ENCODE data around the gene ITGA1.
"Not testable (repeated sequence)": the region's sequence is repeated elsewhere in the genome, so short reads cannot be mapped to it uniquely, and the experiment has no call there.

ITGA1 gene

GRCh38 chr5:52802272-52802973 lies 14.7 kb downstream of the ITGA1 start:
- peak; percentile 51 for DNase-seq

DNA sequence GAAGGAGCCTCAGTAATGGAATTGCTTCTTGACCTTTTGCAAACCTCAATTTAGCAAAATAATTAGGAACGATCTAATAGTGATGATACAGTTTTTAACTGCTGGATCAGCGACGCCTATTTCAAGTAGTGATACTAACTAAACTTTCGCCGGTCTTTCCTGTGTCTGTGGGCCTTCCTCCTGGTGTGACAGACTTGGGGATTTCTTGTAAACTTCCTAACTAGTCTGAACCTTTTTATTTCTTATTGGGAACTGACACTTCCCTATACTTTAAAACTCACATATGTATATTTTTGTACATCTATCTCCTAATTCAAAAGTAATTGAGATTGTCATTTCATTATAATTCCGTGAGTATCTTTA lies 15.2 kb downstream of the ITGA1 start:
- DNase-seq: no peak

DNA sequence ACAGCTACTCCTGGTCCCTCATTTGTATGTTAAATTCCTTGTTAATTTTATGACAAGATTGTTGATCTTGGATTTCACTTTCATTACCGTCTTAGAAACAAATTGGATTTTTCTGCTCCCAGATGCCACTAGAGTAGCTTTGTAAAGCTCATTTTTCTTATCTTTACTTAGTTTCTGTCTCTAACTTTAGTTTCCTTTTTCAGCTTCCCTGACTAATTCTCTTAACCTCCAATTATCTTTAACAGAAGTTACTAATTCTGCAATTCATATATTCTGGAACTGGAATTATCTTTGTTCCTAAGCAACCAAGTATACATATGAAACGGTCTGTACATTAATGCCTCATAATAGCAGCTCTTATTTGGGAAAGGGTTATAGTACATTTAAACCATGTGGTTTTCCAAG lies 16.7 kb downstream of the ITGA1 start:
- no peak for DNase-seq

- no peak for DNase-seq
These were observed 17.3 kb downstream of the ITGA1 start for GRCh38 chr5:52804981-52805380.

DNA sequence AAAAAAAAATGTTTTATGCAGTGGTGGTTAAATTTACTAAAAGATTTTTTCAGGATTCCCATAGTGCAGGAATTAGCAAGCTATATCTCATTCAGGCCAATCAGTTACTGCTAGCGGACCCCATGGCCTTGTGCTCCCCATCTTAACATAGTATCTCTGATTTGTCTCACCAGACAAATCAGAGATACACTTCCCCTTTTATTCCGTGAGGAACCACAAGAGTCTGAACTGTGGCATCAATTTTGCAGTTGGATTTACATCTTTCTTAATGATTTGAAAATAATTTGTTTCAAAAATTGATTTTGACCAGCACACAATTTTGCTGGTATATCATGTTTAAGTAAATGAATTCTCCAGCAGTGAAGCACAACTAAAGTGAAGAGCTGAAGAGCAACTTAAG lies 17.9 kb downstream of the ITGA1 start:
- DNase-seq: no peak

DNA sequence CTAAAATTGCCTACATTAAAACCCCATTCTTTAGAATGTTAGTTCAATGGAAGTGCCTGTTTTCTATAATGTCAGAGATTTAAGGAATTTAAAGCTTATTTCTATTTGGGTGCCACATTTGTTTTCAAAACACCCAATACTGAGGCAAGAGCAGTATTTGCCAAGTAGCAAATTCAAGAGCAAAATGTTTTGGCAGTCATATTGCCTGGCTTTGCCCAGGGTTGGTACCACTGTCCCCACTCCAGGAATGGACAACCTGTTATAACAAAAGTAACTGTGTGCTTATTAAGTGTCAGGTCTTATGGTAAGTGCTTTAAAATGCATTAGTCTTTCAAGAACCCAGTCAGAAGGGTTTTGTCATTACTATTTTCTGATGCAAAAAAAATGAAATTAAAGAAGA lies 19.3 kb downstream of the ITGA1 start:
- no peak for DNase-seq

DNA sequence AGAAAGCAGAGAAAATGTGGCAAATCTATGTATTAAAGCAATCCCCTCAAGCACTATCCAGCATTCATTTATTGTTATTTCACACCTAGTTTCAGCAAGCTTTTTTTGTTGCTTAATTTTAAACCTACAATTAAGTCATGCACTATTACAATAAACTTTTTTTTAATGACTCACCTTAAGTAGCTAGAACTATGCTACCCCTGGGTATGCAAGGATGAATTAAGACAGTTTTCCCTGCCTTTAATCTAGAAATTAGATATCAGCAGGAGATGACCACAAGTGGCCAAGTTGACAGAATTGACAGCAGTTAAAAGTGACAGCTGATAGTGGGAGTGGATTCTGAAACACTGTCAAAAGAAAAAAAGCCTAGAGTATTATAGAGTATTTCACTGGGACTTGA lies 20.0 kb downstream of the ITGA1 start:
- DNase-seq: no peak

DNA sequence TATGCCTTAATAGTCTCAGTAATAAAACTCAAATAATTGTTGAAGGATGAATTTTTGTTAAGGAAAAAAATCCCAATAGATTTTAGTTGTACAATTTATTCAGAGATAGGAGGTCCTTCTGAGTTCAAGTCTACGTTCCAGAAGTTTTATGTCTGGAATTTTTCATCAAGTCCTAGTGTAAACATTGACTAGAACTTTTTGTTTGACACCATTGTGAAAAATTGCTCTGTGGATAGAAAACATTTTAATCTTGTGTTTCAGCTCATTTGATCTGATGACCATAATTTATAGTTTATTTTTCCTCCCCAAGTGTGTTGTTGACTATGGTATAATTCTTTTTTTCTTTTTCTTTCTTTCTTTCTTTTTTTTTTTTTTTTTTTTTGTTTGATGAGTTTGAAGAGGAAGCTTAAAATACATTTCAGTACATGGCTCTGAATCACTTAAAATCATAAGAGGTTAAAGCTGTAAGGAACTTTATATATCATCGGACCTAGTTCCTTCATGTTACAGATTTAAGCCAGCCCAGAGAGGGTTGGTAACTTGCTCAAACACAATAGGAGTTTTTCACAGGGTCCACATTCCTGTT lies 20.7 kb downstream of the ITGA1 start:
- peak; percentile 72 for DNase-seq

GRCh38 chr5:52809884-52810283 lies 22.2 kb downstream of the ITGA1 start:
- peak; percentile 81 for DNase-seq

DNA sequence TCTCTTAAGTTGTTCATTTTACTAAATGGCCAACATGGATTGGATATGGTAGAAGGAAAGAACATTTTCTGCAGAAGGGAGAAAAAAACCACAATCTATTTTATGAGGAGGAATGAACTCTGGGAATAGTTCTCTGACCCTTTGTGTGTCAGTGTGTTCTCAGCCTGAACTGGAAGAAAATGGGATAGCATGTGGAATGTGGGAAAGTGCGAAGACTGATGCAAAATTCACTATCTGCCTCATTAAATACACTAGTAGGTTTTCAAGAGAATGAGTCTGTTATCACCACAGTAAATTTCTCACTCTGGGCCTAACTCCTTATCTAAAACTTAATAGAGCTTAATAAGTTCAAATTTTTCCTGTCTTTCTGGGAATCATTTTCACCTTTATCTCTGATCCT lies 22.7 kb downstream of the ITGA1 start:
- no peak for DNase-seq

DNA sequence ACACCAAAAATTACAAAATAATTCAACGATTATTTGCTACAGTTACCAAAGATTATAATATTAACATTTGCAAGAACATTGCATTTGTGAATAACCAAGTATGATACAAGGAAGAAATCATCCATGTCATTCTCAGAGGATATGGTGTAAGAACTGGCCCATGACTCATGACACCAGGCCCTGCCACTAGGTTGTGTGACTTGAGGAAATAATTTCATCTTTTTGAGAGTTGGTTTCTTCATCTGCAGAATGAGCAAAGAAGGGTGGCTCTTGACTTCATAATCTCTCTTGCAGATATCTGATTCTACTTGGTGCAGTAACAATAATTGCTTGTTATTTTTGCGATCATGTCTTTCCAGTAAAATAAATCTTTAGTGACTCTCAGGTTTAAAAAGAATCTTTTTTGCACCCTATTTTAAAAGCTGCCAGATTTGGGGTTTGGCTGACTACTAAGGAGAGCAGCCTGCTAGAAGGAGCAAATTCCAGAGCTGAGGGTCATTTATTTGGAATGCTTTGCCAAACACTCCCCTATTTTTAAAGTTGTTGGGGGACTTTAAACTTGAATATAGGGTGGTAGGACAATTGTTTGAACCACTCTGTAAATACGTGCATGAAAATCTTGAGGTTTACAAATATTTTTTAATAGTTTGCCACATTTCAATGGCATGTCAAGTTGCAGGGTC lies 23.5 kb downstream of the ITGA1 start:
- DNase-seq: peak; percentile 81

GRCh38 chr5:52814352-52815148 lies 26.8 kb downstream of the ITGA1 start:
- no peak for DNase-seq

DNA sequence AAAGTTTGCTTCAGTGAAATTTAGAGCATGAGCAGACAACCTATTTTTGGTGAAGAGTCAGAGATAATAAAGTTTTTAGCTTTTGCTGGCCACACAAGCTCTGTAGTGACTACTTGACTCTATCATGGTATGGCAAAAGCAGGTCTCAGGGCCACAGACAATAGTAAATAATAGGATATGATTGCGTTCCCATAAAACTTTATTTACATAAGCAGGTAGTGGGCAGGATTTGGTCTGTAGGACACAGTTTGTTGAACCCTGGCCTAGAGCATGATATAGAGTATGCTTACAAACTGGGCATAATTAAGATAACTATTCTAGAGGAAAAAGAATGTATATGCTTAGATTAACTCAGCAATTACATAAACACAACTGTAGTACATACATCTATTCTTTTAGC lies 30.1 kb downstream of the ITGA1 start:
- no peak for DNase-seq

GRCh38 chr5:52818360-52818759 lies 30.6 kb downstream of the ITGA1 start:
- no peak for DNase-seq

GRCh38 chr5:52818807-52819206 lies 31.1 kb downstream of the ITGA1 start:
- not testable (repeated sequence) for DNase-seq

GRCh38 chr5:52821901-52822300 lies 34.2 kb downstream of the ITGA1 start:
- DNase-seq: no peak

DNA sequence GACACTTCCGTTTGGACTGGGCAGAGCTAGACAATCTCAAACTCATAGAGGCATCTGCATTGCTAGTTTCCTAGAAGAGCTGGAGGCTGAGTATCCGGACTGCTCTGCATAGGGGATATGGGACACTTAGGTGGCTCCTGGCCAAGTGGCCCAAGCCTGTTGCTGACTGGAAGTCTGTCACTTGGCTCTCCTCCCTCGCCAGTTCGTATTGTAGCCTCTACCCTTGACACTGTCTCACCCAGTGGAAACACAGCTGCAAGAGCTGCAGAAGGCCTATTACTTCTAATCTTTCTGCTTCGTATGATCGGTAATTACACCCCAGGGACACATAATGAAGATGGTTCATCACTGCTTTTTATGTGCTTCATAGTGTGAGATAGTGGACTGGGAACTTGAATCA lies 34.7 kb downstream of the ITGA1 start:
- no peak for DNase-seq

- no peak for DNase-seq
These were observed 37.1 kb downstream of the ITGA1 start for GRCh38 chr5:52824827-52825226.

- DNase-seq: no peak
These were observed 38.1 kb downstream of the ITGA1 start for GRCh38 chr5:52825826-52826225.

- no peak for DNase-seq
These were observed 40.1 kb downstream of the ITGA1 start for GRCh38 chr5:52827815-52828214.

DNA sequence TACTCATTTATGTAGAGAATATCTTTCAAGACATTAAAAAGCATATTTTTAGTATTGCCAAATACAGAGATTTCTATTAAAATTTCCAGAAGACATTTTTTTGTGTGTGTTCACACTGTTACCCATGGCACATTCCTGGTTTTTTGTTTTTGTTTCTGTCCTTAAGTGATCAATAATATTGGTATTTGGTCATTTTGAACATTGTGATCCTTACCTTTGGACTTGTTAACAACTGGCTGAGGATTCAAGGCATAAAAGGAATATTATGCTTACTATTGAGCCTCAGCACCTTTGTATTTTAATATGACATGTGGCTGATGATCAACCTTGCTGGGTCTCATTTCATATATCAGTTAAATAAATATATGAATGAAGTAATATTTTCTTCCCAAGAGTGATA lies 41.9 kb downstream of the ITGA1 start:
- no peak for DNase-seq

DNA sequence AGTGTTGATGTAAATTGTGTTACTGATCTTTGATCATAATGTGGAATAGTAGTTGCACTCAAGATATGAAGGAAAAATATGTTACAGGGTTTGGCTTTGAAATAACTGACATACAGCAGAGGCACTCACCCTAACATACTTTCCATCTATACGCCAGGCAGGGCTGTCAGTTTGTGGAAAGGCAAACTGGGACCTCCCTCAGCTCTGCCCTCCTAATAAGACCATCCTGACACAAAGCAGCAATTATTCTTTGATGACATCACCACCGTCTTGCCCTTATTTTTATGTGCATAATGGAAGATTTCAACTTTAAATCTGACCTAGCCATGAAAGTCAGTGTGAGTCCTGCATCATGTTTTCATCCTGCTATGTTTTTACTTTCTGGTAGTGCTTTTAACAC lies 42.9 kb downstream of the ITGA1 start:
- DNase-seq: peak; percentile 24

GRCh38 chr5:52831786-52832511 lies 44.2 kb downstream of the ITGA1 start:
- peak; percentile 30 for DNase-seq

All from fibroblast of skin of back (primary cell).